Measurements from ENCODE around the gene PDXP. TPM values are rescaled to one million over a fixed set of nuclear protein-coding genes. Genes with fewer than 3 reads are reported as not detected.

The PDXP gene
- total RNA-seq, 1 experiment from 2014 or later, result 17.6 TPM

DNA sequence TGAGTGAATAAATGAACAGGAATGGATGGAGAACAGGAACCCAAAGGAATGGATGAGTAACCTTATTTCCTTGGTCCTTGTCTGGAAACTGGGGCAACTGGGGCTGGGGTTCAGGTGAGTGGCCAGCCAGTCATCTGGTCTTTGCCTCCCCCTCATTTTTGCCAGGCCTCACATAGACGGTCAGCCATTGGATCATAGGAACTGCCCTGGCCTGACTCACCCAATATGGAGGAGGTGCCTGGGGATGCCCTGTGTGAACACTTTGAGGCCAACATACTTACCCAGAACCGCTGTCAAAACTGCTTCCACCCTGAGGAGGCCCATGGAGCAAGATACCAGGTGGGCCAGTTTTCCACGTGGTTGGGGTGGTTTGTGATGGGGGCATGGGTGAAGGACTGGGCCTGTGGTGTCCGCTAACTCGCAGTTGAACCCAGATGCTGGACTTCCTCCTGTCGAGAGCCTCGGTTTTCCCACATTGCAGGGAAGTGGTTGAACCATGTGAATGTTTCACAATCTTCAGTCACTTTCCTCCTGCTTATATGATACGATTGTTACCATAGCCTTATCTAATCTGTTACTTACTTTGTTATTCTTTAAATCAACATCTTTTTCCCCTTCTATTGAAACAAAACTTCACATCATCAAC, 42.7 kb downstream of the PDXP start:
- DNase-seq (ENCODE audit: low read depth, low spot score) (no peak), ATAC-seq (no peak)
- POLR2A ChIA-PET, result no interaction called here
- CTCF ChIA-PET, result no interaction called here
- intact Hi-C loops (cut with micrococcal nuclease; ENCODE audit: unreplicated experiment), result no loop called here
- H3K4me1 ChIP-seq (ENCODE audit: control insufficient read depth, insufficient read depth, low read length), result no peaks in the 10 kb centered on the region
- H3K36me3 ChIP-seq (ENCODE audit: control insufficient read depth, insufficient read depth, low read length), result no peaks in the 10 kb centered on the region
- no peaks in the 10 kb centered on the region for H3K9me3 ChIP-seq (ENCODE audit: control insufficient read depth, insufficient read depth, low read depth, low read length)
- no peaks in the 10 kb centered on the region for H3K27me3 ChIP-seq (ENCODE audit: control insufficient read depth, insufficient read depth, low read length)
- no peak overlapping the region for H3K4me3 ChIP-seq (ENCODE audit: low read depth in 2 of 2, low read length in 2 of 2)
- in situ Hi-C loops (cut with HindIII; ENCODE audit: low pct_unique_long_range_greater_than_20kb, low sequenced_read_pairs), result no loop called here
- TF ChIP-seq TCF7L2 (IDR thresholded peaks at IDR 0.05; ENCODE audit: low read depth, low read length) (no peak), POLR2AphosphoS5 (IDR thresholded peaks at IDR 0.05; ENCODE audit: low read depth, low read length) (no peak), REST (IDR thresholded peaks at IDR 0.05; ENCODE audit: insufficient read depth in 1 of 2, low read depth in 2 of 2, low read length in 1 of 2) (no peak), CTCF (IDR thresholded peaks at IDR 0.05) (no peak), SIN3A (IDR thresholded peaks at IDR 0.05; ENCODE audit: borderline replicate concordance, insufficient read depth, low read depth, low read length) (no peak)
- no TSS peak for BruUV-seq (replicated peaks)
- H3K27ac ChIP-seq (ENCODE audit: low read length), result no peak overlapping the region

DNA sequence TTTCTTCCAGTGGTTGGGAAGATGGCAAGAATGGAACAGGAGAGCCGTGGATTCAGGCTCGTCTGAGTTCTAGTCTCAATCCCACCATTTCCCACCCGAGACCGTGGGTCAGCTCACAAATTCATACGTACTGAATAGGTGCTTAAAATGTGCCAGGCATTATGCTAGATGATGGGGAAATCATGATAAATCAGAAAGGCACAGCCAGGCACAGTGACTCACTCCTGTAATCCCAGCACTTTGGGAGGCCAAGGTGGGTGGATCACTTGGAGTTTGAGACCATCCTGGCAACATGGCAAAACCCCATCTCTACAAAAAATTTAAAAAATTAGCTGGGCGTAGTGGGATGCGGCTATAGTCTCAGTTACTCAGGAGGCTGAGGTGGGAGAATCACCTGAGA, 45.4 kb downstream of the PDXP start:
- in situ Hi-C loops (cut with HindIII; ENCODE audit: low pct_unique_long_range_greater_than_20kb, low sequenced_read_pairs) (no loop called here), intact Hi-C loops (cut with micrococcal nuclease; ENCODE audit: unreplicated experiment) (no loop called here)
- Histone ChIP-seq H3K9me3 (ENCODE audit: control insufficient read depth, insufficient read depth, low read depth, low read length) (no peaks in the 10 kb centered on the region), H3K4me1 (ENCODE audit: control insufficient read depth, insufficient read depth, low read length) (no peaks in the 10 kb centered on the region), H3K27me3 (ENCODE audit: control insufficient read depth, insufficient read depth, low read length) (no peaks in the 10 kb centered on the region), H3K36me3 (ENCODE audit: control insufficient read depth, insufficient read depth, low read length) (no peaks in the 10 kb centered on the region), H3K4me3 (ENCODE audit: low read depth in 2 of 2, low read length in 2 of 2) (no peak overlapping the region), H3K27ac (ENCODE audit: low read length) (no peak overlapping the region)
- no peak for DNase-seq (ENCODE audit: low read depth, low spot score)
- TF ChIP-seq CTCF (IDR thresholded peaks at IDR 0.05) (no peak), REST (IDR thresholded peaks at IDR 0.05; ENCODE audit: insufficient read depth in 1 of 2, low read depth in 2 of 2, low read length in 1 of 2) (no peak), SIN3A (IDR thresholded peaks at IDR 0.05; ENCODE audit: borderline replicate concordance, insufficient read depth, low read depth, low read length) (no peak), TCF7L2 (IDR thresholded peaks at IDR 0.05; ENCODE audit: low read depth, low read length) (no peak), POLR2AphosphoS5 (IDR thresholded peaks at IDR 0.05; ENCODE audit: low read depth, low read length) (no peak)
- POLR2A ChIA-PET, result interaction anchor here (0.6 kb wide), 1 partner anchor 24 kb away, joined by 8 read pairs; no protein-coding TSS in a partner anchor
- BruUV-seq (replicated peaks), result no TSS peak
- ATAC-seq, result no peak
- CTCF ChIA-PET, result no interaction called here

All from Panc1 (cell line).